Measurements from ENCODE around the gene FAM200A. TPM values are rescaled to one million over a fixed set of nuclear protein-coding genes. Genes with fewer than 3 reads are reported as not detected.
"Not testable (repeated sequence)": the region's sequence is repeated elsewhere in the genome, so short reads cannot be mapped to it uniquely, and the experiment has no call there.

FAM200A gene
- total RNA-seq, 1 donor from 2014 or later = 5.2 TPM

GRCh38 chr7:99514050-99514449, 37.9 kb downstream of the FAM200A start:
- H3K27me3 Mint-ChIP-seq (ENCODE audit: low read depth) = no peaks in the 10 kb centered on the region
- no peak overlapping the region for H3K27ac Mint-ChIP-seq
- DNase-seq (ENCODE audit: low spot score) = no peak
- H3K4me3 Mint-ChIP-seq (ENCODE audit: low read depth) = no peak overlapping the region
- peaks cover 8% of the 10 kb centered on the region for H3K4me1 Mint-ChIP-seq (ENCODE audit: low read depth)
- H3K9me3 Mint-ChIP-seq = no peaks in the 10 kb centered on the region
- peaks cover 51% of the 10 kb centered on the region for H3K36me3 Mint-ChIP-seq (ENCODE audit: low read depth)
- intact Hi-C loops (cut with micrococcal nuclease) = no loop called here

DNA sequence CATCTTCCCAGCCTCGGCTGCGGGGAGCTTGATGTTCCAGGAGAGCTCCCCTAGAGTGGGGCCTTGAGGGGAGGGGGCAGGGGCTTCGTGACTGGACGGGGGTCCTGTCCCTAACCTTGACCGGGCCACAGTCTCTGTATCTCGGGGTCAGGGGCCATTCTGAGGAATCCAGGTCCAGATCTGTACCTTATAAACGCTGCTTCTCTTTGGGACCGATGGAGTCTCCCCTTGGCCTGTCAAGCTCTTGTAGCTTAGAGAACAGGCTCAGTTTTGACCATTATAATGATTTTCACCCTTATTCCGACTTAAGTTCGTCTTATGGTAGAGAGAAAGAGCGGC, 46.6 kb downstream of the FAM200A start:
- Mint-ChIP-seq H3K27ac (peak overlapping the region; percentile 100), H3K27me3 (ENCODE audit: low read depth) (no peaks in the 10 kb centered on the region), H3K36me3 (ENCODE audit: low read depth) (peaks cover 25% of the 10 kb centered on the region), H3K4me1 (ENCODE audit: low read depth) (peaks cover 24% of the 10 kb centered on the region), H3K9me3 (no peaks in the 10 kb centered on the region), H3K4me3 (ENCODE audit: low read depth) (peak overlapping the region; percentile 100)
- no peak for DNase-seq (ENCODE audit: low spot score)
- intact Hi-C loops (cut with micrococcal nuclease) = no loop called here

GRCh38 chr7:99504603-99505323, 47.2 kb downstream of the FAM200A start, which contains the start of gene ZKSCAN5:
ZKSCAN5 (plus strand) TSS chr7:99504662; CDS start chr7:99506045, 1,383 bp downstream.
- Mint-ChIP-seq H3K36me3 (ENCODE audit: low read depth) (peaks cover 27% of the 10 kb centered on the region), H3K4me3 (ENCODE audit: low read depth) (peak within 1 kb of the TSS; percentile 100), H3K9me3 (no peaks in the 10 kb centered on the region), H3K4me1 (ENCODE audit: low read depth) (peaks cover 24% of the 10 kb centered on the region), H3K27ac (peak within 1 kb of the TSS; percentile 100), H3K27me3 (ENCODE audit: low read depth) (no peaks in the 10 kb centered on the region)
- peak; percentile 95 for DNase-seq (ENCODE audit: low spot score)
- intact Hi-C loops (cut with micrococcal nuclease) = loop anchor here (1.0 kb wide), 1 partner anchor 32 kb away; the partner anchor contains the start of gene ZNF789

GRCh38 chr7:99504281-99504602, 47.7 kb downstream of the FAM200A start:
- no peak for DNase-seq (ENCODE audit: low spot score)
- Mint-ChIP-seq H3K36me3 (ENCODE audit: low read depth) (peaks cover 29% of the 10 kb centered on the region), H3K27me3 (ENCODE audit: low read depth) (no peaks in the 10 kb centered on the region), H3K9me3 (no peaks in the 10 kb centered on the region), H3K4me1 (ENCODE audit: low read depth) (peaks cover 24% of the 10 kb centered on the region), H3K27ac (peak overlapping the region; percentile 100), H3K4me3 (ENCODE audit: low read depth) (peak overlapping the region; percentile 100)
- intact Hi-C loops (cut with micrococcal nuclease) = loop anchor here (1.0 kb wide), 1 partner anchor 32 kb away; the partner anchor contains the start of gene ZNF789

DNA sequence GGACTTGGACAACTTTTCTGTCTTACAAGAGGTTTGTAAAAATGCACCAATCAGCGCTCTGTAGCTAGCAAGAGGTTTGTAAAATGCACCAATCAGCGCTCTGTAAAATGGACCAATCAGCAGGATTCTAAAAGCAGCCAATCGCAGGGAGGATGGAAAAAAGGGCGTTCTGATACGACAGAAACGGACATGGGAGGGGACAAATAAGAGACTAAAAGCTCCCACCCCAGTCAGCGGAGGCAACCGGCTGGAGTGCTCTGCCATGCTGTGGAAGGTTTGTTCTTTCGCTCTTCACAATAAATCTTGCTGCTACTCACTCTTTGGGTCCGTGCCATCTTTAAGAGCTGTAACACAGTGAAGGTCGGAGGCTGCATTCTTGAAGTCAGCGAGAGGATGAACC, 50.7 kb downstream of the FAM200A start:
- Mint-ChIP-seq H3K4me1 (ENCODE audit: low read depth) (peaks cover 29% of the 10 kb centered on the region), H3K4me3 (ENCODE audit: low read depth) (peak overlapping the region; percentile 94), H3K36me3 (ENCODE audit: low read depth) (peaks cover 48% of the 10 kb centered on the region), H3K27ac (peak overlapping the region; percentile 58)
- DNase-seq (ENCODE audit: low spot score); H3K9me3 Mint-ChIP-seq; intact Hi-C loops (cut with micrococcal nuclease); H3K27me3 Mint-ChIP-seq (ENCODE audit: low read depth): not testable (repeated sequence)

DNA sequence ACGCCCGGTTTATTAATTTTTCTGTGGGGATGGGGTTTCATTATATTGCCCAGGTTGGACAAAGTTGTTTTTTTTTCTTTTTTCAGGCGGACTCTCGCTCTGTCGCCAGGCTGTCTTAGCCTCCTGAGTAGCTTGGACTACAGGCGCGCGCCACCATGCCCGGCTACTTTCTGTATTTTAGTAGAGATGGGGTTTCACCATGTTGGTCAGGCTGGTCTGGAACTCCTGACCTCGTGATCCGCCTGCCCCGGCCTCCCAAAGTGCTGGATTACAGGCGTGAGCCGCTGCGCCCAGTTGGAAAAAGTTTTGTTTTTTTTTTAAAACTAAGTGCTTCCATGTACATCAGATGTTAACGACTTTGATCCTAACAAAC, 51.3 kb downstream of the FAM200A start:
- no peak for DNase-seq (ENCODE audit: low spot score)

GRCh38 chr7:99499721-99500636, 51.9 kb downstream of the FAM200A start, which contains the start of gene ZNF394:
ZNF394 (minus strand) TSS chr7:99500281; CDS start chr7:99500093, 188 bp downstream.
- Mint-ChIP-seq H3K9me3 (peaks cover 12% of the 10 kb centered on the region), H3K27me3 (ENCODE audit: low read depth) (no peaks in the 10 kb centered on the region), H3K27ac (peak within 1 kb of the TSS; percentile 98), H3K36me3 (ENCODE audit: low read depth) (peaks cover 57% of the 10 kb centered on the region), H3K4me1 (ENCODE audit: low read depth) (peaks cover 20% of the 10 kb centered on the region), H3K4me3 (ENCODE audit: low read depth) (peak within 1 kb of the TSS; percentile 94)
- peak; percentile 86 for DNase-seq (ENCODE audit: low spot score)
- intact Hi-C loops (cut with micrococcal nuclease) = loop anchor here (1.0 kb wide), 3 partner anchors 28 to 116 kb away; partner anchors contain the start of genes FAM200A, ZNF789 and ZSCAN25

More for the DNA sequence above, 51.3 kb downstream of the FAM200A start:
- intact Hi-C loops (cut with micrococcal nuclease) = loop anchor here (1.0 kb wide), 3 partner anchors 28 to 116 kb away; partner anchors contain the start of genes FAM200A, ZNF789 and ZSCAN25
- Mint-ChIP-seq H3K4me3 (ENCODE audit: low read depth) (peak overlapping the region; percentile 94), H3K27ac (peak overlapping the region; percentile 98), H3K4me1 (ENCODE audit: low read depth) (peaks cover 23% of the 10 kb centered on the region), H3K9me3 (peaks cover 12% of the 10 kb centered on the region), H3K36me3 (ENCODE audit: low read depth) (peaks cover 50% of the 10 kb centered on the region), H3K27me3 (ENCODE audit: low read depth) (no peaks in the 10 kb centered on the region)

GRCh38 chr7:99499371-99499720, 52.6 kb downstream of the FAM200A start:
- Mint-ChIP-seq H3K9me3 (peaks cover 14% of the 10 kb centered on the region), H3K27ac (peak overlapping the region; percentile 98), H3K36me3 (ENCODE audit: low read depth) (peaks cover 63% of the 10 kb centered on the region), H3K4me1 (ENCODE audit: low read depth) (peaks cover 20% of the 10 kb centered on the region), H3K27me3 (ENCODE audit: low read depth) (no peaks in the 10 kb centered on the region), H3K4me3 (ENCODE audit: low read depth) (peak overlapping the region; percentile 94)
- intact Hi-C loops (cut with micrococcal nuclease) = no loop called here
- no peak for DNase-seq (ENCODE audit: low spot score)

DNA sequence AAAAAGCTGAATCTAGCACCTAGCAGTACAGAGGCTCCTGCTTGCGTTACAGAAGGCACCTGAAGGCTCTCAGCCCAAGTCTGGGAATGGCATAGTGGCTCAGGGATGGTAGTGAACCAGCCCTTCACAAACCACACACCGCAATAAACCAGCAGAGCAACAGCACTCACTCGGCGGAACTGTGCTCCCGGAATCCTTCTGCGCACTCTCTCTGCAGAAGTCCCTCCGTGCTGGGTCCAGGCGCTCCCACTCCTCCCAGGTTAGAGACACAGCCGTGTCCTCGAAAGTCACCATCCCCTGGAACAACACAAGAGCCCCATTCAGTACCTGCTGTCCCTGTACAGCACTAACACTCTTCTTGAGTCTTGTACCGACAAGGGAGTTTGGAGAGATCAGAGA, 53.4 kb downstream of the FAM200A start:
- Mint-ChIP-seq H3K4me3 (ENCODE audit: low read depth) (peak overlapping the region; percentile 94), H3K27ac (peak overlapping the region; percentile 81), H3K36me3 (ENCODE audit: low read depth) (peaks cover 71% of the 10 kb centered on the region), H3K9me3 (peaks cover 22% of the 10 kb centered on the region), H3K4me1 (ENCODE audit: low read depth) (peaks cover 20% of the 10 kb centered on the region), H3K27me3 (ENCODE audit: low read depth) (no peaks in the 10 kb centered on the region)
- no peak for DNase-seq (ENCODE audit: low spot score)
- intact Hi-C loops (cut with micrococcal nuclease) = no loop called here

- Mint-ChIP-seq H3K4me1 (ENCODE audit: low read depth) (peaks cover 20% of the 10 kb centered on the region), H3K36me3 (ENCODE audit: low read depth) (peaks cover 77% of the 10 kb centered on the region), H3K27ac (peak overlapping the region; percentile 70), H3K9me3 (peaks cover 28% of the 10 kb centered on the region), H3K27me3 (ENCODE audit: low read depth) (no peaks in the 10 kb centered on the region), H3K4me3 (ENCODE audit: low read depth) (peak overlapping the region; percentile 94)
- DNase-seq (ENCODE audit: low spot score) = no peak
- intact Hi-C loops (cut with micrococcal nuclease) = no loop called here
Observed at GRCh38 chr7:99497766-99498545, 54.0 kb downstream of the FAM200A start.

All from activated T-helper 2 cell treated with anti-CD3 and anti-CD28 coated beads, Interferon-gamma antibody, Interleukin-2, Interleukin-4, amounts not matched to agents 10 μg/mL and 5 μg/mL and 100 μg/mL, durations not matched to agents 14 hours and 24 hours and 36 hours (primary cell).